NT2/D1 (cell line): ENCODE results near the gene PLCL1.

Experiments
- SUZ12 ChIP-seq: IDR thresholded peaks from 2 replicates; pipeline ENCODE4 v1.6.1; 2011; ENCODE audit not compliant: insufficient read length, insufficient read depth; ENCODE audit errors: extremely low read depth
- YY1 ChIP-seq: IDR thresholded peaks from 2 replicates; pipeline ENCODE4 v1.6.1; 2011; ENCODE audit not compliant: insufficient read length, insufficient read depth

DNA sequence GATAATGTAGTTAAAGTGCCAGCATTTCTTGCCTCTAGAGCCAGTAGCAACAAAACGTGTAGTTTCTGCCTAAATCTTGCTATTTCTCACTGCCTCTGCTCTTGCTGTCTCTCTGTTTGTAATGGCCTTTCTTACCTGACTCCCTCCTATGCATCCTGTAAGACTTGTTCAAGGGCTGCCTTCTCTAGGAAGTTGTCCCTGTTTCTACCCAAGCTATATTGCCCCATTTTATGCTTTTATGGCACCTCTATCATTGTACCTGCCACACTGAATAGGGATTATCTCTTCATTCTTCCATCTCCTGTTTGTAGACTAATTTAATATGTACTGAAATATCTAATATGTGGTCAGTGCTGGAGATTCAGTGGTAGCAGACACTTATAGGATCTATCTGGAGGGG is 49.2 kb downstream of the PLCL1 start:
- TF ChIP-seq YY1 (no peak), SUZ12 (no peak)
